ENCODE results near the gene CAPN7. TPM values are rescaled to one million over a fixed set of nuclear protein-coding genes. Genes with fewer than 3 reads are reported as not detected.

CAPN7 gene
- polyA plus RNA-seq, 10 donors = 22.2 to 36.3 (median 27.6) TPM

- DNase-seq = peak in 1 of 3 donors; percentile 24
Measured at GRCh38 chr3:15294929-15295328, 88.9 kb downstream of the CAPN7 start.

GRCh38 chr3:15295506-15295905 is 89.5 kb downstream of the CAPN7 start:
- peak; percentile 52 to 67 (median 54) for DNase-seq

- DNase-seq = no peak
Measured at GRCh38 chr3:15297608-15298350, 91.7 kb downstream of the CAPN7 start.

GRCh38 chr3:15298504-15298903 is 92.5 kb downstream of the CAPN7 start:
- DNase-seq = no peak

GRCh38 chr3:15299036-15299435 is 93.0 kb downstream of the CAPN7 start:
- no peak for DNase-seq

- DNase-seq = peak in 1 of 3 donors; percentile 47
Measured at GRCh38 chr3:15300323-15301078, 94.5 kb downstream of the CAPN7 start.

- DNase-seq = no peak
Measured at GRCh38 chr3:15301761-15302160, 95.7 kb downstream of the CAPN7 start.

Other genes starting within 250 kb of the CAPN7 start
- 10 to 100 TPM; 34.6 to 61.7 (median 42.8) TPM for gene MRPS25, start 140.9 kb upstream of the CAPN7 start, polyA plus RNA-seq (ENCODE audit: insufficient read length in 10 of 10)
- gene RBSN, start 107.1 kb upstream of the CAPN7 start, polyA plus RNA-seq (ENCODE audit: insufficient read length in 10 of 10) = 10 to 100 TPM; 17.4 to 25.3 (median 23.4) TPM
- gene SH3BP5, start 126.3 kb downstream of the CAPN7 start, polyA plus RNA-seq (ENCODE audit: insufficient read length in 10 of 10) = 10 to 100 TPM; 25.1 to 53.7 (median 35.4) TPM
- gene METTL6, start 221.3 kb downstream of the CAPN7 start, polyA plus RNA-seq (ENCODE audit: insufficient read length in 10 of 10) = 10 to 100 TPM; 13.6 to 22.1 (median 16.6) TPM
- gene EAF1, start 221.4 kb downstream of the CAPN7 start, polyA plus RNA-seq (ENCODE audit: insufficient read length in 10 of 10) = 10 to 100 TPM in 9 of 10 donors, 1 to 10 TPM in 1; 9.9 to 17.0 (median 12.9) TPM

Measured in muscle of back (tissue), 11 donors.